ENCODE results near the gene WWOX.

DNA sequence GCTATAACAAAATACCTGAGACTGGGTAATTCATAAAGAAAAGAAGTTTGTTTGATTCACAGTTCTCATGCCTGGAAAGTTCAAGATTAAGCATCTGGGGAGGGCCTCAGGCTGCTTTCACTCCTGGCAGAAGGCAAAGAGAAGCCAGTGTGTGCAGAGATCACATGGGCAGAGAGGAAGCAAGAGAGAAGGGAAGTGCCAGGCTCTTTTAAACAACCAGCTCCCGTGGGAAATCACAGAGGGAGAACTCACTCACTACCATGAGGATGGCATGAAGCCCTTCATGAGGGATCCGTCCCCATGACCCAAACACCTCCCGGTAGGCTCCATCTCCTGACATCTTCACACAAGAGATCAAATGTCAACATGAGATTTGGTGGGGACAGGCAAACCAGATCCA, 999.5 kb downstream of the WWOX start:
- TF ChIP-seq, protein P1, sequence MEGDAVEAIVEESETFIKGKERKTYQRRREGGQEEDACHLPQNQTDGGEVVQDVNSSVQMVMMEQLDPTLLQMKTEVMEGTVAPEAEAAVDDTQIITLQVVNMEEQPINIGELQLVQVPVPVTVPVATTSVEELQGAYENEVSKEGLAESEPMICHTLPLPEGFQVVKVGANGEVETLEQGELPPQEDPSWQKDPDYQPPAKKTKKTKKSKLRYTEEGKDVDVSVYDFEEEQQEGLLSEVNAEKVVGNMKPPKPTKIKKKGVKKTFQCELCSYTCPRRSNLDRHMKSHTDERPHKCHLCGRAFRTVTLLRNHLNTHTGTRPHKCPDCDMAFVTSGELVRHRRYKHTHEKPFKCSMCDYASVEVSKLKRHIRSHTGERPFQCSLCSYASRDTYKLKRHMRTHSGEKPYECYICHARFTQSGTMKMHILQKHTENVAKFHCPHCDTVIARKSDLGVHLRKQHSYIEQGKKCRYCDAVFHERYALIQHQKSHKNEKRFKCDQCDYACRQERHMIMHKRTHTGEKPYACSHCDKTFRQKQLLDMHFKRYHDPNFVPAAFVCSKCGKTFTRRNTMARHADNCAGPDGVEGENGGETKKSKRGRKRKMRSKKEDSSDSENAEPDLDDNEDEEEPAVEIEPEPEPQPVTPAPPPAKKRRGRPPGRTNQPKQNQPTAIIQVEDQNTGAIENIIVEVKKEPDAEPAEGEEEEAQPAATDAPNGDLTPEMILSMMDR (IDR thresholded peaks at IDR 0.05; ENCODE audit: poor library complexity), result no peak
- no peak for TF ChIP-seq EZH2phosphoT487 (IDR thresholded peaks at IDR 0.05; ENCODE audit: low read depth, severe bottlenecking, unreplicated experiment)

Data from hepatocyte (in vitro differentiated cells).